Bronchial epithelial cell (primary cell): ENCODE measurements around the gene GAST. TPM values are rescaled to one million over a fixed set of nuclear protein-coding genes. Genes with fewer than 3 reads are reported as not detected.

Source experiments
- DNase-seq: peaks from one replicate; pipeline ENCODE4 v3.0.0-alpha.2; 2010; ENCODE audit warnings: low read depth
- FAIRE-seq: peaks from 2 replicates; lab custom pipeline; 2011; peaks lifted over from hg19 to GRCh38; lab: Jason Lieb, UNC
- H3K27me3 ChIP-seq: 2 replicates; pipeline ENCODE4 v1.5.1; 2011; ENCODE audit warnings: low read length; ENCODE audit not compliant: control insufficient read depth, insufficient read depth
- H3K36me3 ChIP-seq: 2 replicates; pipeline ENCODE4 v1.5.1; 2011; ENCODE audit warnings: low read length; ENCODE audit not compliant: control insufficient read depth, insufficient read depth
- H3K4me3 ChIP-seq: 2 replicates; pipeline ENCODE4 v1.5.1; 2011; ENCODE audit warnings: mild to moderate bottlenecking, low read depth, low read length, control low read depth
- total RNA-seq: library from RNA; depleted of rRNA; stranded (reverse); fragments of >200 nt; gene quantifications from 2 replicates; pipeline ENCODE4 v1.2.1, GENCODE V29; 2014
- TF ChIP-seq, protein P1 (sequence below): IDR thresholded peaks from 2 replicates; pipeline ENCODE4 v1.5.1; 2011; ENCODE audit warnings: mild to moderate bottlenecking, moderate library complexity, low read length, control low read depth, inconsistent platforms; ENCODE audit not compliant: insufficient read depth, severe bottlenecking

The GAST gene
- total RNA-seq, 1 donor from 2014 or later: not detected

DNA sequence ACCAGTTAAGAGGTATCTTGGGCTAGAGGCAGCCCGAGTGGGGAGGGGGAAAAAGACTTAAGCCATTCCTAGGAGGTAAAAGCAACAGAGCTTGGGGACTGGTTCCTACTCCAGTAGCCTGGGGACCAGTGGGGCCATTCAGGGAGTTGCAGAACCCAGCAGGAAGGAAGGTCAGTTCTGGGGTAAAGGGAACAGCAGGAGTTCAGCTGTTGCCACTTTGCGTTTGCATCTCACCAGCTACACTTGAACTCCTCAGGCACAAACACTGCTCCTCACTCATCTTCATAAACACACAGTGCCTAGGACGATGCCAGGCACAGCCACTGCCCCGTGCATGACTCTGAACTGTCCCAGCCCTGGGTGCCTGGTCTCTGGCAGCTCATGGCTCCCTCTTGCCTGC, 18.3 kb downstream of the GAST start:
- Histone ChIP-seq H3K4me3 (no peak overlapping the region), H3K27me3 (peaks cover 10% of the 10 kb centered on the region), H3K36me3 (no peaks in the 10 kb centered on the region)
- FAIRE-seq: no peak
- TF ChIP-seq, protein P1, sequence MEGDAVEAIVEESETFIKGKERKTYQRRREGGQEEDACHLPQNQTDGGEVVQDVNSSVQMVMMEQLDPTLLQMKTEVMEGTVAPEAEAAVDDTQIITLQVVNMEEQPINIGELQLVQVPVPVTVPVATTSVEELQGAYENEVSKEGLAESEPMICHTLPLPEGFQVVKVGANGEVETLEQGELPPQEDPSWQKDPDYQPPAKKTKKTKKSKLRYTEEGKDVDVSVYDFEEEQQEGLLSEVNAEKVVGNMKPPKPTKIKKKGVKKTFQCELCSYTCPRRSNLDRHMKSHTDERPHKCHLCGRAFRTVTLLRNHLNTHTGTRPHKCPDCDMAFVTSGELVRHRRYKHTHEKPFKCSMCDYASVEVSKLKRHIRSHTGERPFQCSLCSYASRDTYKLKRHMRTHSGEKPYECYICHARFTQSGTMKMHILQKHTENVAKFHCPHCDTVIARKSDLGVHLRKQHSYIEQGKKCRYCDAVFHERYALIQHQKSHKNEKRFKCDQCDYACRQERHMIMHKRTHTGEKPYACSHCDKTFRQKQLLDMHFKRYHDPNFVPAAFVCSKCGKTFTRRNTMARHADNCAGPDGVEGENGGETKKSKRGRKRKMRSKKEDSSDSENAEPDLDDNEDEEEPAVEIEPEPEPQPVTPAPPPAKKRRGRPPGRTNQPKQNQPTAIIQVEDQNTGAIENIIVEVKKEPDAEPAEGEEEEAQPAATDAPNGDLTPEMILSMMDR: no peak
- DNase-seq: no peak

- H3K36me3 ChIP-seq: no peaks in the 10 kb centered on the region
- FAIRE-seq (no peak), DNase-seq (no peak)
- H3K27me3 ChIP-seq: peaks cover 14% of the 10 kb centered on the region
- no peak overlapping the region for H3K4me3 ChIP-seq
- TF ChIP-seq, protein P1: no peak
Measured at GRCh38 chr17:41731836-41732235, 19.7 kb downstream of the GAST start.

- H3K4me3 ChIP-seq: peak overlapping the region; percentile 53
- peaks cover 22% of the 10 kb centered on the region for H3K27me3 ChIP-seq
- no peaks in the 10 kb centered on the region for H3K36me3 ChIP-seq
- TF ChIP-seq, protein P1: no peak
- FAIRE-seq: no peak
- no peak for DNase-seq
Measured at GRCh38 chr17:41733348-41734138, 21.4 kb downstream of the GAST start.

DNA sequence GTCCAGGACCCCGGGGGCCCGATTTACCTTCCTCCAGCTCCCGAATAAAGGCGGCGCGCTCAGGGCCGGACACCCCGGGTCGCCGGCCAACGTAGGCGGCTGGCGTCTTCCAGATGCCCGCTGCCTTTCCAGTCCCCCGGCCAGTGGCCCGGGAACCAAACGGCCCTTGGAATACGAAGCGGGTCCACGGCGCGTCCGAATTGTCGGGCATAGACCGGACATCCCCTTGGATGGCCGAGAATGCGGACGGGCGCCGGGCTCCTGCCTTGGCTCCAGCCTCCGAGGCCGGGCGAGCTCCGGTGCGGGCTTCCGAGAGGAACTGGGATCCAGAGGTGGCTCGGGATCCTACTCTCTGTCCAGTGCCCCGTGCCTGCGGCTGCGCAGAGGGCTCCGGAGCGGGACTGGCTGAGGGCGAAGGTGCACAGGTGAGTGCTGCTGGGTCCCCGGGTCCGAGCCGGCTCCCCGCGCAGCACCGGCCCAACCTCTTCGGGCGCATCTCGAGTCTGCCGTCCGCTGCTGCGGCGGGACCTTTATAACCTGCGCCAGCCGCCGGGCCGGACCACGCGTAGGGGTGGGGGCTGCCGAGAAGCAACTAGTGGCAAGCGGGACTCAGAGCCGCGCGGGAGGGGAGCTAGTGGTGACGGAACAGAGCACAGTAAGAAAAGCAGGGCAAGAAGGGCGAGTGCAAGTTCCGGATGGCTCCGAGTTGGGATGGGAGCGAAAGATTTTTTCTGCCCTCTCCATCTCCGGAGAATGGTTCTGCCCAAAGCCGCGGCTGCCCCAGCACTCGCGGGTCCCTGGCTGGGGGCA, 22.2 kb downstream of the GAST start, which contains the start of gene HAP1:
HAP1 (minus strand) TSS at position 505 of the 810 bp plus-strand sequence; CDS start at position 496, 9 bp downstream.
- no peaks in the 10 kb centered on the region for H3K36me3 ChIP-seq
- no peak for DNase-seq
- H3K27me3 ChIP-seq: peaks cover 22% of the 10 kb centered on the region
- H3K4me3 ChIP-seq: peak within 1 kb of the TSS; percentile 53
- TF ChIP-seq, protein P1: no peak
- FAIRE-seq: no peak

- no peaks in the 10 kb centered on the region for H3K36me3 ChIP-seq
- peaks cover 22% of the 10 kb centered on the region for H3K27me3 ChIP-seq
- FAIRE-seq: no peak
- DNase-seq: no peak
- TF ChIP-seq, protein P1: no peak
- H3K4me3 ChIP-seq: peak overlapping the region; percentile 53
Measured at GRCh38 chr17:41734949-41735313, 22.8 kb downstream of the GAST start.
